CD4-positive, alpha-beta T cell treated with Interleukin-4 for 1 hour (primary cell): ENCODE measurements around the gene PRMT2.
A peak's percentile ranks its signal among the peaks of the same experiment; 100 is the strongest.
"Not testable (repeated sequence)": the region's sequence is repeated elsewhere in the genome, so short reads cannot be mapped to it uniquely, and the experiment has no call there.

Experiments
- DNase-seq, 2 donors: peaks; one replicate each; pipeline ENCODE4 v3.0.0-alpha.2; 2020 to 2022

The PRMT2 gene

DNA sequence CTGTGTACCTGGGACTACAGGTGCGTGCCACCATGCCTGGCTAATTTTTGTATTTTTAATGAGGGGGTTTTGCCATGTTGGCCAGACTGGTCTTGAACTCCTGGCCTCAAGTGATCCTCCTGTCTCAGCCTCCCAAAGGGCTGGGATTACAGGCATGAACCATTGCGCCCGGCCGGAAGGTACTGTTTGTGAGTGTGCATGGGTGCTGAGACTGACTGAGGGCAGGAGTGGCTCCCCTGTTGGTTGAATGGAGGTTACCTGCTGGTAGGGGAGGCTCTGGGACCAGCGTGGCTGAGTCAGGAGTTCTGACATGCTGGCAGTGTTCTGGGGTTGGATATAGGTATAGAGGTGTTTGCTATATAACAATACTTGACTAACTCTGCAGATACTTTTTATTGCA is 10.4 kb downstream of the PRMT2 start:
- no peak for DNase-seq

- no peak for DNase-seq
These were observed 11.2 kb downstream of the PRMT2 start for GRCh38 chr21:46646541-46647154.

DNA sequence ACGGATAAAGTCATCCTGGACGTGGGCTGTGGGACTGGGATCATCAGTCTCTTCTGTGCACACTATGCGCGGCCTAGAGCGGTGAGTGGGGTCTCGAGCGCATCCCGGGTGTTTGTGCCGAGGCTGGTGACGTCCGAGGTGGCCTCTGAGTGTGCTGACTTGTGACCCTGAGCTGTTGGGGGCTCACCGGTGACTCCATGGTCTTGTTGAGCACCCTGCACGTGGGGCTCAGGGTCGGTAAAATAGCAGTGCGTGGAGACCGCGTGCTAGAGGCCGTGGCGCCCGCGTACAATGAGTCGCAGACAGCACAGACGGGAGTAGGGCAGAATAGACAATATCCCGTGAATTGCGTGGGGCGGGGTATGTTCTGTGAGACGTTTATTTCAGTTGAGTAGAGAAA is 13.1 kb downstream of the PRMT2 start:
- no peak for DNase-seq

DNA sequence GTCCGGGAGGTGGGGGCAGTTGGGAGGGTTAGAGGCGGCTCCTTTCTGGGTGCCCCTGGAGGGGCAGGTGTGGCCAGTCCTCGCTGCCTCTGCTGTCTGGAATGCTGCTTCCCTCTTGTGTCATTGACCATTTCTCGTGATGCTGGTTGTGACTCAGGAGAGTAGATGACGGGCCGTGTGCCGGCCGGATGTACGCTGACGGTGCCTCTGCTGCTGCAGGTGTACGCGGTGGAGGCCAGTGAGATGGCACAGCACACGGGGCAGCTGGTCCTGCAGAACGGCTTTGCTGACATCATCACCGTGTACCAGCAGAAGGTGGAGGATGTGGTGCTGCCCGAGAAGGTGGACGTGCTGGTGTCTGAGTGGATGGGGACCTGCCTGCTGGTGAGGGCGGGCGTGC is 13.9 kb downstream of the PRMT2 start:
- no peak for DNase-seq

DNA sequence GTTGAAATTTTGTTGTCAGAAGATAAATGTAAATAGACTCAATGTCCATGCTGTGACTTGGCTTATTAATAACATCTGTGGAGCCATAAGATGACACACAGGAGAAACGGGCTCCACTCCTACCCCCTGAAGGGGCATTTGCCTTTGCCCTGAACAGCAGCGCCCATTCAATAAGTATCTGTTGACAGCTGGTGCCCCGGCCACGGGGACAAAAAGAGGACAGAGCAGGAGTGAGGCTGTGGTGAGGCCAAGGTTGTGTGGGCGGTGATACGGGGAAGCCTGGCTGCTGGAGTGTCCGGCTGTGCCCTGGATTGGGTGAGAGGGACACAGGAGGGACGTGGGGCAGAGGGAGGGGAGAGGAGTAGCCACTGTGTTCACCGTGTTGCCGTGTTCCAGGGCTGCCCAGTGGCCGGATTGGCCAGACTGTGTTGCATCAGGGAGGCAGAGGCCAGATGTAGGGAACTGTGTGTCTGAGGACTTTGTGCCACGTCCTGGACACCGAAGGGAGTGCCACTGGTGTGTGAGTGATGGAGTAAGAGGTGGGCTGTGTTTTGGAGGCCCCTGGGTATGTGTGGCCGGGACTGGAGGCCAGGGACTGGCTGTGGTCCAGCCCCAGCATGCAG is 15.1 kb downstream of the PRMT2 start:
- no peak for DNase-seq

DNA sequence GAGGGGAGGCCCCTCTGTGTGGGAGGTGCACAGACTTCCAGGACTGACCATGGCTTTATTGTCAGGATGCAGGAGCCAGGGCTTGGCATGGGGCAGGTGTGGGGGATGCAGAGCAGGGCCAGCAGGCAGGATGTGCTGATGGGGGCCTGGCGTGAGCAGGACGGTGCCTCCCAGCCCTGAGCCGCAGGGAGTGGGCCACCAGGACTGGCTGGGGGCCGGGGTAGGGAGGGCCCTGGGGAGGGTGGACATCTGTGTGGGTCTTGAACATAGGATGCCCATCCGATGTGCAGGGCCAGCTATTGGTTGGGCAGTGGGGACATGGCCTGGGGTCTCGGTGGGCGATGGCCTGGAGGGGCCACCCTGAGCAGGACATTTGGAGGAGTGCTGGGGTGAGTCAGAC is 15.6 kb downstream of the PRMT2 start:
- no peak for DNase-seq

- DNase-seq: no peak
These were observed 19.8 kb downstream of the PRMT2 start for GRCh38 chr21:46655230-46655629.

DNA sequence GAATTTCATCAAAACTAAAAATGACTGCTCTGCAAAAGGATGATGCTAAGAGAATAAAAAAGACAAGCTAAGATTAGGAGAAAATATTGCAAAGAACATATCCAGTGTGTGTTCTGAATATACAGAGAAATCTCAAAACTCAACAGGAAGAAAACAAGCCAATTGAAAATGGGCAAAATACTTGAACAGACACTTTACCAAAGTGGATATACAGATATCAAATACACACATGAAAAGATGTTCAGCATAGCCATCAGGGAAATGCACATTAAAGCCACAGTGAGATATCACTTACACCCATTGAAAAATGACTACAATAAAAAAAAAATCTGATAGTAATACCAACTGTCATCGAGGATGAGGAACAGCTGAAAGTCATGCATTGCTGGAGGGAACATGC is 21.3 kb downstream of the PRMT2 start:
- no peak for DNase-seq

- no peak for DNase-seq
These were observed 25.0 kb downstream of the PRMT2 start for GRCh38 chr21:46660505-46660904.

GRCh38 chr21:46661211-46661625 is 25.7 kb downstream of the PRMT2 start:
- DNase-seq: peak; percentile 38 to 53

DNA sequence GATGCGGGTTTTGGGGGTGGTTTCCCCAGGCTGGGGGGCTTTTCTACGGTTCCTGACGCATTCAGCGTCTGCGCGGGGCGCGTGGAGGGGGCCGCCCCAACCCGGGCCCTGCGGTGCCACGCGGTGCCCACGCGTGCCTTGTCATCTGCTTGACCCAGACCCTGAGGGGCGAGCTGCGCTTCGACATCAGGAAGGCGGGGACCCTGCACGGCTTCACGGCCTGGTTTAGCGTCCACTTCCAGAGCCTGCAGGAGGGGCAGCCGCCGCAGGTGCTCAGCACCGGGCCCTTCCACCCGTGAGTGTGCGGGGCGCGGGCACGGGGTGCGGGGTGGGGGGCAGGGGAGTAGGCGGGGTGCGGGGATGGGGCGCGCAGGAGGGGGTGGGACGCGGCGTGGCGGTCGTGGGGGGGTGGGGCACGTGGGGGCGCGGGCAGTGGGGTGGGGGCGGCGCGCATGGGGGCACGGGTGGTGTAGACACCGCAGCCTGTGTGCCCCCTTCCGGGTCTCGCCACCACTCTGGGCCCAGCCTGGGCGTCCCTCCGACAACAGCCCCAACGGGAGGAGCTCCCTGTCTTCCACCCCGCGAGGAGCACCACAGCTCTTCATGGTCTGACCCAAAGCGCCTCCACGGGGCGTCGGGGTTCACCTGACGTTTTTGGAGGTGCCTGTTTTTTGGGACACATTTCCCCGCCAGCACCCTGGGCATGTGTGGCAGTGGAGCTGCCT is 26.3 kb downstream of the PRMT2 start:
- DNase-seq: no peak

- no peak for DNase-seq
These were observed 26.8 kb downstream of the PRMT2 start for GRCh38 chr21:46662367-46662654.

- DNase-seq: no peak
These were observed 27.5 kb downstream of the PRMT2 start for GRCh38 chr21:46662765-46663500.

DNA sequence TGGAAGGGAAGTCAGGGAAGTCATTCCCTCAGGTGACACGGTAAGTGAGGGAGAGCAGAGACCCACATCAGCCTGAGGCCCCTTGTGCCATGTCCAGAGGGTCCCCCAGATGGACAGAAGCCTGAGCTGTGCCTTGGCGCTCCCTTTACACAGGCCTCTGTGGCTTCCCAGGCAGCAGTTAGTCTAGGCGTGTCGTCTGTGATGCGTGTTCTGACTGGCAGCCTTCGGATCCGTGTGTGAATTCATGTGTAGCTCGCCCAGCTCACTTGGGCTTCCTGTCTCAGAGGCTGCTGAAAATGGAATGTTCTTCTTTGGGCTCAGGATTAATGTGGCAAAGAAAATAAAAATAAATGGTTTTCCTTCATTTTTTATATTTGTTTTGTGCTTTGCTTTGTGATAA is 28.3 kb downstream of the PRMT2 start:
- no peak for DNase-seq

GRCh38 chr21:46664316-46664995 is 29.0 kb downstream of the PRMT2 start:
- no peak for DNase-seq

DNA sequence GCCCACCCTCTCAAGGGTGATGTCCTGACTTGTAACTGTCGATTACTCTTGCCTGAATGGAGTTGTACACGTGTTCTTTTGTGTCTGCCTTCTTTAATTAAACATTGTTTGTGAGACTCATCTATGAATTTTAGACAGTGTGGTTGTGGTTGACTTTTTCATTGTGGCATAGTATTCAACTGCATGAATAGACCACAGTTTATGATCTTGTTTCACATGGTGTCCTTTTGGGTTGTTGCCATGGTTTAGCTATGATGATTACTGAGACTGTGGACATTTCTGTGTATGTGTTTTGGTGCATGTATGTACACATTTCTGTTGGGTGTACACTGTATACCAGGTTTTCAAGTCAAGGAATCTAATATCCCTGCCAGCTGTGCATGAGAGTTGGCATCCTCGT is 30.1 kb downstream of the PRMT2 start:
- no peak for DNase-seq

DNA sequence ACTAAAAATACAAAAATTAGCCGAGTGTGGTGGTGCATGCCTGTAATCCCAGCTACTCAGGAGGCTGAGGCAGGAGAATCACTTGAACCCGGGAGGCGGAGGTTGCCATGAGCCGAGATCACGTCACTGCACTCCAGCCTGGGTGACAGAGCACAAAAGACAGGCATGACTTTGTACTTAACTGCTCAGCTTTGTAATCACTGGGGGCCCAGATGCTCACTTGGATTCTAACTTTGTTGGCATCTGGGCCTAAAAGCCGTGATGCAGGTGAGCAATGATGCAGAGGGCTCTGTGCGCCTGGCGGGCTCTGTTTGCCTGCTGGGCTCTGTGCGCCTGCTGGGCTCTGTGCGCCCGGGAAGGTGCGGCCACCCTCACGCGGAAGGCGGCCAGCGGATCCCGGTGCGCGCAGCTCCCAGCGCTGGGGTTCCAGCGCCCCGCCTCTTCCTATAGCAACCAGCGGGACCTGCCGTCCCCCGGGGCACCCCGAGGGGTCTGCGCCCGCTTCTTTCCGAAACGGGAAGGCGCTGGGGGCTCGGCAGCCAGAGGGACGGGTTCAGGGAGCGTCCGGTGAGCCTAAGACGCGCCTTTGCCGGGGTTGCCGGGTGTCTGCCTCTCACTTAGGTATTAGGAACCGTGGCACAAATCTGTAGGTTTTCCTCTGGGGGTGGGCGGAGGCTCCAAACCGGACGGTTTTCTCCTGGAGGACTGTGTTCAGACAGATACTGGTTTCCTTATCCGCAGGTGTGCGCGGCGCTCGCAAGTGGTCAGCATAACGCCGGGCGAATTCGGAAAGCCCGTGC is 31.7 kb downstream of the PRMT2 start:
- no peak for DNase-seq

DNA sequence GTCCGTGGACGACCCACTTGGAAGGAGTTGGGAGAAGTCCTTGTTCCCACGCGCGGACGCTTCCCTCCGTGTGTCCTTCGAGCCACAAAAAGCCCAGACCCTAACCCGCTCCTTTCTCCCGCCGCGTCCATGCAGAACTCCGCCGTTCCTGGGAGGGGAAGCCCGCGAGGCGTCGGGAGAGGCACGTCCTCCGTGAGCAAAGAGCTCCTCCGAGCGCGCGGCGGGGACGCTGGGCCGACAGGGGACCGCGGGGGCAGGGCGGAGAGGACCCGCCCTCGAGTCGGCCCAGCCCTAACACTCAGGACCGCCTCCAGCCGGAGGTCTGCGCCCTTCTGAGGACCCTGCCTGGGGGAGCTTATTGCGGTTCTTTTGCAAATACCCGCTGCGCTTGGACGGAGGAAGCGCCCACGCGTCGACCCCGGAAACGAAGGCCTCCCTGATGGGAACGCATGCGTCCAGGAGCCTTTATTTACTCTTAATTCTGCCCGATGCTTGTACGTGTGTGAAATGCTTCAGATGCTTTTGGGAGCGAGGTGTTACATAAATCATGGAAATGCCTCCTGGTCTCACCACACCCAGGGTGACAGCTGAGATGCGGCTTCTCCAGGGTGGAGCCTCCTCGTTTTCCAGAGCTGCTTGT is 32.4 kb downstream of the PRMT2 start:
- DNase-seq: no peak

- no peak for DNase-seq
These were observed 32.9 kb downstream of the PRMT2 start for GRCh38 chr21:46668381-46668780.

DNA sequence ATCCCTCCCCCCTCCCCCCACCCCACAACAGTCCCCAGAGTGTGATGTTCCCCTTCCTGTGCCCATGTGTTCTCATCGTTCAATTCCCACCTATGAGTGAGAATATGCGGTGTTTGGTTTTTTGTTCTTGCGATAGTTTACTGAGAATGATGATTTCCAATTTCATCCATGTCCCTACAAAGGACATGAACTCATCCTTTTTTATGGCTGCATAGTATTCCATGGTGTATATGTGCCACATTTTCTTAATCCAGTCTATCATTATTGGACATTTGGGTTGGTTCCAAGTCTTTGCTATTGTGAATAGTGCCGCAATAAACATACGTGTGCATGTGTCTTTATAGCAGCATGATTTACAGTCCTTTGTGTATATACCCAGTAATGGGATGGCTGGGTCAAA is 33.4 kb downstream of the PRMT2 start:
- DNase-seq: not testable (repeated sequence)

DNA sequence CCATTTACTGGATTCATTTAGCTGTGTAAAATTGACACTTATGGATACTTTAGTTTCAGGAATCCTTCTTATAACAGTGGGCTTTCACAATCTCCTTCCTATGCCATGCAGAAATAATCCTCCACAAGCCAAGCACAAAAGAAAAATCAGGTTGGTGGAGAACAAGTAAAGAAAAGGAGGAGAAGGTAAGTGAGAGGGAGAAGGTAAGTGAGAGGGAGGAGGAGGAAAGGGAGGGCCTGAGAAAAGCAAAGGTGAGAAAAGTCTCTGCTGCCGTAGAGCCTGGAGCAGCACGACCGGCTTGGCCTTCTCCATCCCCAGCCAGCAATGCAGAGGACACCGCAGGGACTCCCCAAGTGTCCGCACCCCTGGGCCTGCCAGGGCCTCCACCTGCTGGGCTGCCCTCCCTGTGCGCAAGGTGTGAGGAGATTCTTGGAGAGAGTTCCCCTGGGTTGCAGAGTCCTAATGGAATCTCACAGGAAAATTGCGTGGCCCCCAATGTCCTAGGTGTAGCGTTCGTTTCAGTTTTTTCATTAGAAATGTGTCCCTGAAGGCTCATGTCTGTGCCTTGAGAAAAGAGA is 39.0 kb downstream of the PRMT2 start:
- no peak for DNase-seq
